Measurements from ENCODE around the gene ALS2CL. TPM values are rescaled to one million over a fixed set of nuclear protein-coding genes. Genes with fewer than 3 reads are reported as not detected.

Gene ALS2CL
- total RNA-seq, 4 donors from 2014 or later, result 55.8 to 68.5 (median 63.7) TPM

- TF ChIP-seq CTCF (IDR thresholded peaks at IDR 0.05) (no peak), POLR2A (IDR thresholded peaks at IDR 0.05) (no peak)
- H3K27ac ChIP-seq, result peak overlapping the region in 1 of 3 donors; percentile 8
- H3K9me3 ChIP-seq, result no peaks in the 10 kb centered on the region
- no peaks in the 10 kb centered on the region for H3K4me1 ChIP-seq
- no peaks in the 10 kb centered on the region for H3K36me3 ChIP-seq
- DNase-seq, result no peak
- intact Hi-C loops (cut with DNase I), result no loop called here
- H3K27me3 ChIP-seq, result no peaks in the 10 kb centered on the region
- 48 to 56% methylated on average over 6 of the region's 6 CpGs for WGBS, 2 donors
- no peak overlapping the region for H3K4me3 ChIP-seq (replicated peaks in 1 of 3)
These were observed 46.8 kb downstream of the ALS2CL start for GRCh38 chr3:46646700-46647099.

GRCh38 chr3:46643701-46644100 lies 49.8 kb downstream of the ALS2CL start:
- H3K27me3 ChIP-seq, result no peaks in the 10 kb centered on the region
- intact Hi-C loops (cut with DNase I), result no loop called here
- no peaks in the 10 kb centered on the region for H3K36me3 ChIP-seq
- no peak overlapping the region for H3K27ac ChIP-seq
- no peak for TF ChIP-seq CTCF (IDR thresholded peaks at IDR 0.05)
- TF ChIP-seq POLR2A (IDR thresholded peaks at IDR 0.05), result no peak
- no peaks in the 10 kb centered on the region for H3K4me1 ChIP-seq
- H3K9me3 ChIP-seq, result no peaks in the 10 kb centered on the region
- H3K4me3 ChIP-seq (replicated peaks in 1 of 3), result no peak overlapping the region
- WGBS, 2 donors, result 86 to 89% methylated on average over 1 of the region's 1 CpG
- DNase-seq, result no peak

- no peak for TF ChIP-seq POLR2A (IDR thresholded peaks at IDR 0.05)
- TF ChIP-seq CTCF (IDR thresholded peaks at IDR 0.05), result no peak
- H3K27me3 ChIP-seq, result no peaks in the 10 kb centered on the region
- no peaks in the 10 kb centered on the region for H3K36me3 ChIP-seq
- no peak overlapping the region for H3K4me3 ChIP-seq (replicated peaks in 1 of 3)
- intact Hi-C loops (cut with DNase I), result no loop called here
- DNase-seq, result no peak
- H3K4me1 ChIP-seq, result no peaks in the 10 kb centered on the region
- H3K9me3 ChIP-seq, result no peaks in the 10 kb centered on the region
- H3K27ac ChIP-seq, result no peak overlapping the region
- WGBS, 2 donors, result 89 to 94% methylated on average over 6 of the region's 6 CpGs
These were observed 50.5 kb downstream of the ALS2CL start for GRCh38 chr3:46642971-46643370.

GRCh38 chr3:46640927-46641326 lies 52.6 kb downstream of the ALS2CL start:
- WGBS, 2 donors, result 82 to 85% methylated on average over 3 of the region's 3 CpGs
- H3K27me3 ChIP-seq, result no peaks in the 10 kb centered on the region
- H3K27ac ChIP-seq, result no peak overlapping the region
- no peak for TF ChIP-seq CTCF (IDR thresholded peaks at IDR 0.05)
- no peak for TF ChIP-seq POLR2A (IDR thresholded peaks at IDR 0.05)
- DNase-seq, result no peak
- no peaks in the 10 kb centered on the region for H3K36me3 ChIP-seq
- H3K9me3 ChIP-seq, result no peaks in the 10 kb centered on the region
- H3K4me1 ChIP-seq, result no peaks in the 10 kb centered on the region
- intact Hi-C loops (cut with DNase I), result no loop called here
- H3K4me3 ChIP-seq (replicated peaks in 1 of 3), result no peak overlapping the region

GRCh38 chr3:46639221-46639620 lies 54.3 kb downstream of the ALS2CL start:
- intact Hi-C loops (cut with DNase I), result no loop called here
- no peak for DNase-seq
- H3K4me3 ChIP-seq (replicated peaks in 1 of 3), result no peak overlapping the region
- H3K27ac ChIP-seq, result no peak overlapping the region
- no peaks in the 10 kb centered on the region for H3K4me1 ChIP-seq
- H3K9me3 ChIP-seq, result no peaks in the 10 kb centered on the region
- TF ChIP-seq CTCF (IDR thresholded peaks at IDR 0.05) (no peak), POLR2A (IDR thresholded peaks at IDR 0.05) (no peak)
- H3K27me3 ChIP-seq, result no peaks in the 10 kb centered on the region
- H3K36me3 ChIP-seq, result no peaks in the 10 kb centered on the region

All from thyroid gland (tissue), 4 donors.